Activated naive CD4-positive, alpha-beta T cell treated with anti-CD3 and anti-CD28 coated beads, Interleukin-2, amount 50 U/mL, for 72 hours (primary cell): ENCODE data around the gene USF1. TPM values are rescaled to one million over a fixed set of nuclear protein-coding genes. Genes with fewer than 3 reads are reported as not detected.
A peak's percentile ranks its signal among the peaks of the same experiment; 100 is the strongest.
"Not testable (repeated sequence)": the region's sequence is repeated elsewhere in the genome, so short reads cannot be mapped to it uniquely, and the experiment has no call there.

ENCODE experiments used
- ATAC-seq, 2 donors: fragments of 150-1000 bp; cut with Tn5 transposase; 2 replicates each; pipeline ENCODE4 v1.10.0; 2021; ENCODE audit warnings: mild to moderate bottlenecking in 2 of 2, moderate library complexity in 2 of 2
- DNase-seq, 2 donors: peaks; one replicate each; pipeline ENCODE4 v3.0.0; 2021 to 2022; ENCODE audit warnings: low spot score in 2 of 2
- H3K27ac Mint-ChIP-seq, 2 donors: one replicate each; pipeline ENCODE4 v1.8.0; 2022; ENCODE audit warnings: mild to moderate bottlenecking in 2 of 2, mixed read lengths in 2 of 2
- H3K36me3 Mint-ChIP-seq, 2 donors: one replicate each; pipeline ENCODE4 v1.8.0; 2022; ENCODE audit warnings: mixed read lengths in 2 of 2
- H3K9me3 Mint-ChIP-seq, 2 donors: one replicate each; pipeline ENCODE4 v1.8.0; 2022; ENCODE audit warnings: mixed read lengths in 2 of 2
- total RNA-seq, 2 donors: library from RNA; stranded (reverse); gene quantifications; one replicate each; pipeline ENCODE4 v1.2.3, GENCODE V29; 2022

USF1 gene
- total RNA-seq, 2 donors from 2014 or later = 50.8 to 90.6 TPM

DNA sequence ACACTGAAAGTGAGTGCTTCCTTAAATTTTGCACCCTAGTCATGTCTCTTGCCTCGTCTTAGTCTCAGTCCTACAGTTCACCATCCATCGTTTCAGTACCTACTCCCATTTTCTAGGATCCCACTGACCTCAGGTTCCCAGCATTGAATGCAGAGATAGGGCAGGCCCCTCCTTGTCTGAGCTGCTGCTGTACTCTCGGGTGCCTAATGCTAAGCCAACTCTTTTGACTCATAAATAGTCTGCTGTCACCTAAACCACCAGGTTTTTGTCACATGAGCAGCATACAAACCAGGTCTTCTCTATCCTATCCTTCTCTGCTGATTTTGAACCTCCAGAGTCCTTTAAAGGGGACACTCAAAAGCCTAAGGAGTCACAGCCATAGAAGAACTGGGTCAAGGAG lies 20.9 kb upstream of the USF1 start:
- peak overlapping the region; percentile 95 to 97 for H3K27ac Mint-ChIP-seq
- no peak for DNase-seq
- no peaks in the 10 kb centered on the region for H3K9me3 Mint-ChIP-seq
- peaks cover 38 to 56% of the 10 kb centered on the region in 2 donors for H3K36me3 Mint-ChIP-seq
- peak; percentile 32 for ATAC-seq

DNA sequence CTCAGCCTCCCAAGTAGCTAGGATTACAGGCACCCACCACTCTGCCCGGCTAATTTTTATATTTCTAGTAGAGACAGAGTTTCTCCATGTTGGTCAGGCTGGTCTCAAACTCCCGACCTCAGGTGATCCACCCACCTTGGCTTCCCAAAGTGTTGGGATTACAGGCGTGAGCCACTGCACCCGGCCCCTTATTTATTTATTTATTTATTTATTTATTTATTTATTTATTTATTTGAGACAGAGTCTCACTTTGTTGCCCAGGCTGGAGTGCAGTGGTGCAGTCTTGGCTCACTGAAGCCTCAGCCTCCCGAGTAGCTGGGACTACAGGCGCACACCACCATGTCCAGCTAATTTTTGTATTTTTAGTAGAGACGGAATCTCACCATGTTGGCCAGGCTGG lies 19.9 kb upstream of the USF1 start:
- DNase-seq, H3K27ac Mint-ChIP-seq, H3K9me3 Mint-ChIP-seq, ATAC-seq: not testable (repeated sequence)
- H3K36me3 Mint-ChIP-seq = peaks cover 38 to 56% of the 10 kb centered on the region in 2 donors

DNA sequence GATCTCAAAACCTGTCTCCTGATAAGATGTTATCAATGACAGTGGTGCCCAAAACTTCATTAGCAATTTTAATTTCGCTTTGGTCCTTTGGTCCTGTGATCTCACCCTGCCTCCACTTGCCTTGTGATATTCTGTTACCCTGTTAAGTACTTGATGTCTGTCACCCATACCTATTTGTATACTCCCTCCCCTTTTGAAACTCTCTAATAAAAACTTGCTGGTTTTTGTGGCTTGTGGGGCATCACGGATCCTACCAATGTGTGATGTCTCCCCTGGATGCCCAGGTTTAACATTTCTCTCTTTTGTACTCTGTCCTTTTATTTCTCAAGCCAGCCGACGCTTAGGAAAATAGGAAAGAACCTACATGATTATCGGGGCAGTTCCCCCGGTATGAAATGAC lies 18.2 kb upstream of the USF1 start:
- not testable (repeated sequence) for H3K9me3 Mint-ChIP-seq, DNase-seq, ATAC-seq
- peak overlapping the region in 1 of 2 donors; percentile 69 for H3K27ac Mint-ChIP-seq
- H3K36me3 Mint-ChIP-seq = peaks cover 32 to 61% of the 10 kb centered on the region in 2 donors

- Mint-ChIP-seq H3K27ac (peak overlapping the region in 1 of 2 donors; percentile 77), H3K36me3 (peaks cover 10 to 41% of the 10 kb centered on the region in 2 donors), H3K9me3 (no peaks in the 10 kb centered on the region)
- DNase-seq (no peak), ATAC-seq (no peak)
Observed at GRCh38 chr1:161061419-161061818, 15.6 kb upstream of the USF1 start.

GRCh38 chr1:161059293-161059692 lies 13.5 kb upstream of the USF1 start:
- peaks cover 6 to 36% of the 10 kb centered on the region in 2 donors for H3K36me3 Mint-ChIP-seq
- ATAC-seq = no peak
- H3K27ac Mint-ChIP-seq = peak overlapping the region in 1 of 2 donors; percentile 81
- H3K9me3 Mint-ChIP-seq = no peaks in the 10 kb centered on the region
- no peak for DNase-seq

DNA sequence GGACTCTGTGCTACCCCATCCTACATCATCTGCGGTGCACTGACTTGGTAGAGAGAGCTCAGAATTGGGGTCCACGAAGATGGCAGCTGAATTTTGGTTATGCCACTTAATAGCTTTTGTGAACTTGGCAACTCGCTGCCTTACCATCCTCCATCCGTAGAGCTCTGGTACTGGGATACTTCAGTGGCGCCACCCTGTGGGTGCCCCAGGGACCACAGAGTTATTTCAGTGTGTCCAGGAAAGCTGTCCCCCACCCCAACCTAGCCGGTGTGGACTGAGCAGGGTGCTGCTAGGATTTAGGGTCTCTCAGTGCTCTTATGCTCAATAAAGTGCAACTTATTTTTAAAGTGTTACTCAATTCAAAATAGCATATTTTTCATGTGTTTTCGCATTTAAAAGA lies 9.0 kb upstream of the USF1 start:
- H3K36me3 Mint-ChIP-seq = peaks cover 0 to 45% of the 10 kb centered on the region in 2 donors
- DNase-seq = no peak
- H3K27ac Mint-ChIP-seq = no peak overlapping the region
- H3K9me3 Mint-ChIP-seq = no peaks in the 10 kb centered on the region
- ATAC-seq = no peak

DNA sequence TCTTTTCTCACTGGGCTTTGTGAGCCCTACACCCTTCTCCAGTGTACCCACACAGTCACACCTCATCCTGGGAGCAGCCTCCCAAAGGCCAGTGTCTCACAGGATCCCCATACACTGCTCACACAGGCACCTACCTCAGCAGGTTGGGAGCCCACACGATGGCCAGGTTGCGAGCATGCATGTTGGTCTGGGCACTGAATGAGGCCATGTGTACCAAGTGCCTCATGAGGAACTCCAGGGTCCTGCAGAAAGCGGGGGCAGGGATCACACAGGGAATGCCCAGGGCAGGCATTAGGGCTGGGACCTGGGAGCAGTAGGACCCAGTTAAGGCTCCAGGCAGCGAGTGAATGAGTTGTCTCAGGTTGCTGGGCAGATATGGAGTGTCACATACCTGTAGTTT lies 8.5 kb upstream of the USF1 start:
- H3K36me3 Mint-ChIP-seq = peaks cover 0 to 45% of the 10 kb centered on the region in 2 donors
- H3K27ac Mint-ChIP-seq = no peak overlapping the region
- DNase-seq = no peak
- ATAC-seq = no peak
- no peaks in the 10 kb centered on the region for H3K9me3 Mint-ChIP-seq

GRCh38 chr1:161052899-161053298 lies 7.1 kb upstream of the USF1 start:
- H3K36me3 Mint-ChIP-seq = peaks cover 0 to 51% of the 10 kb centered on the region in 2 donors

GRCh38 chr1:161051219-161051618 lies 5.4 kb upstream of the USF1 start:
- H3K9me3 Mint-ChIP-seq = no peaks in the 10 kb centered on the region
- ATAC-seq (no peak), DNase-seq (no peak)
- H3K27ac Mint-ChIP-seq = peak overlapping the region in 1 of 2 donors; percentile 73
- peaks cover 6 to 53% of the 10 kb centered on the region in 2 donors for H3K36me3 Mint-ChIP-seq

More at GRCh38 chr1:161052899-161053298, 7.1 kb upstream of the USF1 start:
- Mint-ChIP-seq H3K27ac (peak overlapping the region; percentile 22 to 62), H3K9me3 (no peaks in the 10 kb centered on the region)
- DNase-seq = no peak
- peak in 1 of 2 donors; percentile 33 for ATAC-seq

DNA sequence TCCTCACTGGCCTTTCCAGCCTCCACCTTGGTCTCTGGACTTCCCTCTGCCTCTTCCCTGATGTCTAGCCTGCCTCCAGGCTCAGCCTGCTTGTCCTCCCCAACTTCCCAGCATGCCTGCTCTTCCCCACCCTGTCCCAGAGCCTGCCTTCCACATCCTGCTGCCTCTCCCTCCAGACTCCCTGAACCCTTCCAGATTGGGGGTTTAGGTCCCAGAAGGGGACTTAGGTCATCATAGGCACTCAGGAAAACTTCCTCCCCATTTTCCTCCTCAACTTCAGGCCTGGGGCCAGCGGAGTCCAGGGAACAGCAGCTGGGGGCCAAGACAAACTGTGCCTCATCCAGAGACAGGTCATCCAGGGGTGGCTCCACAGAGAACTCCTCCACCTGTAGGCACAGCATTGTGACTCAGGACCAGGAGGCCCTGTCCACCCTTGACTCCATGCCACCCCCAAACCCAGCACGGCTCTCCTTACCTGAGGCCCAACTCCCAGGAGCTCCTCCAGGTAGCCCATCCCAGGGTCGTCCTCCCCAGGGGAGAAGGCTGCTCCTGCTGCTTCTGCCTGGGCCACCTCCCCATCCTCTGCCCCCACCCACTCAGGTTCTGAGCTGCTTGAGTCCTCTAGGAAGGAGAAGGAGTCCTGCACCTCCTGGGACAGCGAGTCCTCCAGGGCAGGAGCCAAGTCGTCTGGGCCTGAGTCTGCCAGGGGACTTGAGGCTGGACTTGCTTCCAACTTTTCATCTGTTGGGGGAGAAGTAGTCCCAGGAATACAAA lies 3.4 kb upstream of the USF1 start:
- DNase-seq (no peak), ATAC-seq (no peak)
- Mint-ChIP-seq H3K9me3 (no peaks in the 10 kb centered on the region), H3K27ac (peak overlapping the region; percentile 31 to 52), H3K36me3 (peaks cover 24 to 67% of the 10 kb centered on the region in 2 donors)

DNA sequence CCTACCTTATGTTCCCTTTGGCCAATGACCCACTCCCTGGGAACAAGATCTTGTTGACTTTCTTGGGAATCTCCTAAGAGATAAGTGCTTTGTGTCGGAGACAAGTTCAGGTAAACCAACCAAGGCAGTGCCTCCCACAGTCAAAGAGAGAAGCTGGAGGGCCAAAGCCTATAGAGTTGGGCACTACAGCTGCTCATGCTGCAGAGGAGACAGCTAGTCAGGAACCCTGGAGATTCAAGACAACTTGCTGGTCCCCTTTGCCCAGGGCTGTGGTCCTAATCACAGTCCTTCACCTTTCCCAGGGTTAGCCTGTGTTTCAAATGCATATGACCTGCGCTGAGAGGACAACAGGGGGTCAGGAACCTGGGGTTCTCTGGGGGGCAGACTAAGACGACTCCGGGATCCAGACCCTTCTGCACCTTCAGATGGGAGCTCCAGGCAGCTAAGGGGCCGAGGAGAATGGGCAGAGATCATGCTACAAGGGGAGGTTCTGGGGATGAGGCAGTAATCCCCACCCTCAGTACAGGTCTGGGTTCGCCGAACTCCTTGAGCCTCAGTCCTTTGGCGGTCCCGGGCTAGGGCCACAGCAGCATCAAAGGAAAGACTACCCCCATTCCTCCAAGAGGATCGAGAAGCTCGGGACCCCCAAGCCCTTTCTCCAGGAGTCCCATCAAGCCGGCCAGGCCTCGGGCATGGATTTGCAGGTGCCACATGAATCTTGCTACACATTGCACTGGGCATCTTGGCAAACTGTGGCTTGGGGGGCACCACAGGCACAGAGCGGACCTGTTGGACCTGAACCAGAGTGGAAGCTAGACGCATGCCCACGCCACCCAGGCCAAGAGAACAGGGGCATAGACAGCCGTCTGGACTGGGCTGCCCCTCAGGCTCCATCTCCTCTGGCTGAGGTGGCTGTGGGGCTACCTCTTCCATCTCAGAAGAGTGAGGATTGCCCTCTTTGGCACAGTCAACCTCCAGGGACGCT lies 2.0 kb upstream of the USF1 start:
- ATAC-seq (no peak), DNase-seq (no peak)
- Mint-ChIP-seq H3K27ac (peak overlapping the region; percentile 90 to 93), H3K9me3 (no peaks in the 10 kb centered on the region), H3K36me3 (peaks cover 27 to 59% of the 10 kb centered on the region in 2 donors)

- H3K36me3 Mint-ChIP-seq = peaks cover 34 to 51% of the 10 kb centered on the region in 2 donors
Observed at GRCh38 chr1:161046605-161047228, 940 bp upstream of the USF1 start.

DNA sequence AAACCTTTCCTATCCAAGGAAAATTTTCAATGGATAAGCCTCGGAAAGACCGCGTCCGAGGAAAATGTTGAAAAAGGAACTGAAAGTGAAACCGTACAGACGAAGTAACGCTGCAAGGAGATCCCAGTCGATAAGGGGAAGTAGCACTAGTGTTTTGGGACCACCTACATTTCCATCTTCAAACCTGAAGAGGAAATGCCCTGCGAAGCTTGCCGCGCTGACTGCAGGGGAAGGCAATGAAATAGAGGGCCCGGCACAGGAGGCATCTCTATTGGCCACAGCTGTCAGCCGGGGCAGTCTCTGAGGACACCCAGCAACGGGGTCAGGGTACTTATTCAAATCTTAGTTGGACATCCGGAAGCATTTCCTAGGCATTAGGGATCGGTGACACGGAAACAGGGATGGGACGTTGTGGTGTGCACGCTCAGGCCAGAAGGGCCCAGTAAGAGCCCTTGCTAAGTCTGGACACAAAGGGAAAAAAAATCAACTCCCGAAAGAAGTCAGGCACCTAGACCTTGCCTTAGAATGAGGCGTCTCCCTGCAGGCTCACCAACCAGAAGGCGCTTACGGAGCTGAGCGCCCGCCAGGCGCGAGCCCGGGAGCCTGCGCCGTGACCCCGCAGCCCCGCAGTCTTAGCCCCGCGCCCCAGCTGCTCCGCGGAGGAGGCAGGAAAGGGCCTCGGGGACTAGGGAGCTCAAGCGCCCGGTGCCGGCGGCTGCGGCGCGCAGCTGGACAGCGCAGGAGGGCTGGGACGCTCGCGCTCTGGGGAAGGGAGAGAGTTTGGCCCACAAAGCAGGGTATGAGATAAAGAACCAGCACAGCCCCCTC lies 655 bp downstream of the USF1 start:
- Mint-ChIP-seq H3K27ac (peak overlapping the region; percentile 93 to 99), H3K9me3 (no peaks in the 10 kb centered on the region), H3K36me3 (peaks cover 34 to 46% of the 10 kb centered on the region in 2 donors)
- ATAC-seq (peak; percentile 61 to 63), DNase-seq (peak in 1 of 2 donors; percentile 56)

More at GRCh38 chr1:161046605-161047228, 940 bp upstream of the USF1 start:
- Mint-ChIP-seq H3K9me3 (no peaks in the 10 kb centered on the region), H3K27ac (peak overlapping the region; percentile 93 to 99)
- DNase-seq (no peak), ATAC-seq (no peak)

GRCh38 chr1:161044535-161044907 lies 1.3 kb downstream of the USF1 start:
- DNase-seq (no peak), ATAC-seq (peak in 1 of 2 donors; percentile 8)
- H3K27ac Mint-ChIP-seq = peak overlapping the region; percentile 93 to 98
- H3K36me3 Mint-ChIP-seq = peaks cover 39 to 44% of the 10 kb centered on the region in 2 donors
- H3K9me3 Mint-ChIP-seq = no peaks in the 10 kb centered on the region

GRCh38 chr1:161039546-161039945 lies 6.2 kb downstream of the USF1 start:
- Mint-ChIP-seq H3K36me3 (peaks cover 11 to 33% of the 10 kb centered on the region in 2 donors), H3K9me3 (no peaks in the 10 kb centered on the region), H3K27ac (peak overlapping the region; percentile 90 to 97)
- ATAC-seq (no peak), DNase-seq (no peak)

- Mint-ChIP-seq H3K9me3 (no peaks in the 10 kb centered on the region), H3K27ac (peak overlapping the region; percentile 90 to 97), H3K36me3 (peaks cover 8 to 29% of the 10 kb centered on the region in 2 donors)
- ATAC-seq (no peak), DNase-seq (no peak)
Observed at GRCh38 chr1:161039154-161039545, 6.6 kb downstream of the USF1 start.
